Erythroblast (primary cell): Measurements from ENCODE around the gene IQSEC1.

Source experiments
- GATA1 ChIP-seq: IDR thresholded peaks from 2 replicates; pipeline ENCODE4 v1.6.1; 2011; ENCODE audit warnings: low read depth, mild to moderate bottlenecking, control low read depth, low read length, moderate library complexity
- POLR2A ChIP-seq: IDR thresholded peaks from 2 replicates; pipeline ENCODE4 v1.6.1; 2011; ENCODE audit warnings: mild to moderate bottlenecking, low read length

DNA sequence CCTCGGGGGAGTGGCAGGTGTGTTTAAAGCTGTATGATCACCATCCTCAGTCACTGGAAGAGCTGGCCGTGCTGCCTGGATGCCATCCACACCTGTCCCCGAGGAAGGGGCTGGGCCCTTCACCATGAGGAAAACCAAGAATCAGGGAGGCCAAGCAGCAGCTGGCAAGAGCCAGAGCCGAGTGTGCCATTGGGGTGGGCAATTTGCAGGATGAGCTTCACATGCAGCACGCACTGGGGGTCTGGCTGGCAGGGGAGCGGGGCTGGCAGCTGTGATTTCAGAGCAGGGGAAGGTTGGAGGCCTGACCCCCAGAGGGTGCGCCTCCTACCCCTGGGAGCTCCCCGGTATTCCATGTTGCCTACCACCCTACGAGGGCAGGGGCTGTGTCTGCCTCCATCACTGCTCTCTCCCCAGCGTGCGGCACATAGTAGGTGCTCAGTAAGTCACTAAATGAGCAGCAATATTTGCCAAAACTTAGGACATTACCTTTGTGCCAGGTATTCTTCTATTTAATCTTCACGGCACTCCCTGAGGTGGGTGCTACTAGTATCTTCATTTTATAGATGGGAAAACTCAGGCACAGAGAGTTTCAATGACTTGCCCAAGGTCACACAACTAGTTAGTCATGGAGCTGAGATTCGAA lies 30.3 kb upstream of the IQSEC1 start:
- no peak for TF ChIP-seq POLR2A
- TF ChIP-seq GATA1 = no peak
